OCI-LY3 (cell line): ENCODE measurements around the gene PRADC1.

Experiments used
- CTCF ChIP-seq: fragments of 200-600, 300-600 bp; sonication (generic); IDR thresholded peaks from 2 replicates; pipeline ENCODE4 v1.5.1; 2014; ENCODE audit warnings: antibody characterized with exemption, low read length, low read depth
- EZH2phosphoT487 ChIP-seq: fragments of 200-600 bp; shearing (Covaris generic); IDR thresholded peaks from 2 replicates; pipeline ENCODE4 v1.6.1; 2018; ENCODE audit warnings: antibody characterized with exemption, mixed run types, low read depth

DNA sequence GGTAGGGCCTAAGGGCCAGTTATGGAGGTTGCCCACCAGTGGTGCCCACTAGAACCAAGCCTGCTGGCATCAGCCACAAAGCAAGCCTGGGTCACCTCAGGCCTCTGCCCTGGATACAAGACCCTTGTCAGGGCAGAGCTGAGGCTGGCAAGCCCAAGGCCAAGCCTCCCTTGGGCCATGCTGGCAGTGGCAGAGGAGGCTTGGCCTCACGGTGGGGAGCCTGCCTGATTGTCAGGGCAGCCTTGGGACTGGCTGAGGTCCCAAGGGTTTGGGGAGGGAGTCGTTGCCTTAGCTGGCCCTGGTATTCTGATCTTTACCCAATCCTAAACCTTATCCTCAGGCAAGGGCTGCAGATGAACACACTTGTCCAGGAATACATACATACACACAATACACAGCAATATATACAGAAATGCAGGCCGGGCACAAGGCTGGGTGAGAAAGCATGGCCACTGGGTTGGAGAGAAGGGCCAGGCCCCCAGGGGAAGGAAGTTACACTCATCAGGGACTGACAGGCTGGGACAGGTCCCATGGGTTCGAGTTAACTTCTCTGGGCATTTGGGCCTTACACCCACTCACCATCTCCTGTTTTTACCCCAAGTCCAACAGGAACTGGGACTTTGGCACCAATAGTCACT, 22.1 kb upstream of the PRADC1 start:
- no peak for TF ChIP-seq CTCF
- no peak for TF ChIP-seq EZH2phosphoT487
